Fibroblast of skin of left quadriceps (primary cell): ENCODE measurements around the gene USP34.
"Not testable (repeated sequence)": the region's sequence is repeated elsewhere in the genome, so short reads cannot be mapped to it uniquely, and the experiment has no call there.

ENCODE experiments used
- DNase-seq, 2 experiments: peaks; one replicate each; pipeline ENCODE4 v3.0.0-alpha.2; 2013; ENCODE audit warnings: low read depth in 2 of 2

The USP34 gene

GRCh38 chr2:61185231-61185728 is 285.6 kb downstream of the USP34 start:
- no peak for DNase-seq

DNA sequence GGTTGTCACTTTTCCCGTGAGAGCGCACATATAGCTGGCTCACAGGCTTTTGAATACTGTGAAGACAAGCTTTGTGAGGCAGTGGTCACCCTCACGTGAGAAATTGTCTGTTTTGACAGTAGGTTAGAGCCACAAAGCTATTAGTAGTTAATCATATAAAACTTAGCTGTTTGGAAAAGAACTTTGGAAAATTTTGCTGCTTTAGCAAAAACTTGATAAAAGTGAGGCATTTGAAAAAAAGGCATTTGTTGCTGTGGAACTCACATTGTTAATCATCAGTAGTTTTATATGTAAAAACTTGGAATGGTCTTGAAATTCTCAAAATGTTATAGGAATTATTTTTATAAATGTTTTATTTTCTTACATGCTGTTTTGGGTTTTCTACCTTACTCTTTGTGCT is 286.6 kb downstream of the USP34 start:
- DNase-seq = no peak

GRCh38 chr2:61183795-61184194 is 287.1 kb downstream of the USP34 start:
- no peak for DNase-seq

- DNase-seq = no peak
These were observed 288.9 kb downstream of the USP34 start for GRCh38 chr2:61182059-61182383.

DNA sequence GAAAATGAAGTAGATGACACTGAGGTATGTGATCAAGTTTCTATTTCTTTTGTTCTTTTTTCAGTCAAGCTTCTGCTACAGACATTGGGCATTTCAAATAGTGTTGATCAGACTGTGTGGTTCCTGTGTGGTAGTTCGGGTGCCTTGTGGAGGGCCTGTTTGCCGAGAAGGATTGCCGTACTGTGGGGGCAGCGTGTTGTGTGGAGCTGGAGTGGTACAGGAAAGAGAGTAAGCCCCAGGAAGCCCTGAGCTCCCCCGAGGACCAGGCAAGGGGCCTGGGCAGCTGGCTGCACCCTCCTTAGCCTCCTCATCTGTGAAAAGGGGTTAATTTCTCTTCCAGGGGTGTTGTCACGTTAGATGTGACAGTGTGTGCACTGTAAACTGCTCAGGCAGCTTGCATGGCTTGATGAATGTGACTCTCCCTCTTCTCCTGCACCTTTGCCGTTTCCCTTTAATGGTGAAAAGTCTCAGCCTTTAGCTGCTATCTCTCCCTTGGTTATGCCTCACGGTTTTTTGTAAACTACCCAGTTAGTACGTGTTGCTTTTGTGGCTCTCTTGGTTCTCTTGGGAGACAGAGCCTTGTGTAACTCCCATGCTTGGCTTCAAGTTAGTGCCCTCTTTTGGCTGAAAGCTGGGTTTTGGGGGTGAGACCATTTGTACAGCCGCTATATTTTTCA is 289.4 kb downstream of the USP34 start:
- no peak for DNase-seq

GRCh38 chr2:61180686-61181085 is 290.2 kb downstream of the USP34 start:
- no peak for DNase-seq

DNA sequence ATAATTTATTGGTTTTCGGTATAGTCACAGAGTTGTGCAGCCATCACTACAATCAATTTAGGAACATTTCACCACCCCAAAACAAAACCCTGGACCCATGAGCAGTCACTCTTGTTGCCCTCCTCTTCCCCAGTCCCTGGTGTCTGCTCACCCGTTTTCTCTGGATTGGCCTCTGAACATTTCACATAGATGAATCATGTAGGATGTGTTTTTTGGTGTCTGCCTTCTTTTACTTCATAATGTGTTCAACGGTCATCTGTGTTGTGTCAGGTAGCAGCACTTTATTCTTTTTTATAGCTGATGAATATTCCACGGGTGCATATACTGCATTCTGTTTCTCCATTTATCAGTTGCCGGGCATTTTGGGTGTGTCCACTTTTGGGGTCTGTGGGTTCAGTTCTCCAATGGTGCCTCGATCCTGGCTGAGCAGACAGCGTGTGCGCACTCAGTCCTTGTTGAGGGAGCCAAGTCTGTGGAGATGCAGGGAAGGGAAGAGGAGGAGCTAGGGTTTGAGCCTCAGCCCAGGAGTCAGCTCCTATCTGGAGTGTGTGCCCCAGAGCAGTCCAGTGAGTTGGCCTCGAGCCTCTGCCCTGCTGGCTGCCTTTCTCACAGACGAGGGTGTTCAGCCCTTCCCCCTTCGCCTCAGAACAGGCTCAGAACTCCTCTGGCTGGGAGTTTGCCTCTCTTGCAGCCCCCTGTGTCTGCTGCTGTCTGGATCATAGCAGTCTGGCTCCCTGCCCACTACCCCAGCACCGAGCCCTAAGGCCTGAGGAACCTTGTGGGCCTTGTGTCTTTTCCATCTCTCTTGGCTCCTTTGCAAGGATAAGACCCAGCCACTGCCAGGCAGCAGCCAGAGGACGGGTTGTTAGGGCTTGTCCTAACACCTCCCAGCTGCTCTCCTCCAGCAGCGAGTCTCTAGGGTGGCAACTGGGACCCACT is 290.9 kb downstream of the USP34 start:
- DNase-seq = no peak

DNA sequence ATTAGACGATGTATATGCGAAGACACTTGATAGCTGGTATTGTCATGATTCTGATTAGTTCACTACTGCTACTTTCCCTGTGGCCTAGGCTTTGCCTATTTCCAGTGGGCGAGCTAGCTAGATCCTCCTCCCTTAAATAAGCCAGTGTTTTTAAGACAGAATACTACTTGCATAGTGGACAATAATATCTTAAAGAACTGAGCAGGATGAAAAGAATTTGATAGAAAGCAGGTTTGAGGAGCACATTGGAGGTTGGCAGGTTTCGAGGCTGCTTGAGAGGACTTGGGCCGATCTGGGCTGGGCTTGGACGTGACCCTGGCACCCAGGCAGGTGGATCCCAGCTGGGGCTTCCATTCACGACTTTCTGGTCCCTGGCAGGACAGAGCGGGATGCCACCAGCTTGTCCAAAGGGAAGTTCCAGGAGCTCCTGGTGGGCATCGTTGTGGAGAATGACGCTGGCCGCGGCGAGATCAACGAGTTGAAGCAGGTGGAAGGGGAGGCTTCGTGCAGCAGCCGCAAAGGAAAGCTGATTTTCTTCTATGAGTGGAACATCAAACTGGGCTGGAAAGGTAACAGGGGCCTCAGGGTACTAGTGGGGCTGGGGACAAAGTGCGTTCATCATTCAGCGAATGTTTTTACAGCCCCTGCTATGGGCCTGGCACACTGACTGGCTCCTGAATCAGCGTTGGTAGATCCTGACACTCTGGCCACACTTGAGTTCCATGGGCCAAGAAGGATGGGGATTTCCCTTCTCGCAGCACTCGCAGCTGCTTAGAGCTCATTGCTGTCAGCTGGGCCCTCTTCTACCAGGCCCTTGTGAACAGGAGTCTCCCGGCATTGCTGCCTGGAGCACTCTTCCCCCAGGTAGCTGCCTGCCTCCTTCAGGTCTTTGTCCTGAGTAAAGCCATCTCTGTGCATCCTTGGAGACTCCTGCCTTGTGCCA is 292.0 kb downstream of the USP34 start:
- DNase-seq = no peak

DNA sequence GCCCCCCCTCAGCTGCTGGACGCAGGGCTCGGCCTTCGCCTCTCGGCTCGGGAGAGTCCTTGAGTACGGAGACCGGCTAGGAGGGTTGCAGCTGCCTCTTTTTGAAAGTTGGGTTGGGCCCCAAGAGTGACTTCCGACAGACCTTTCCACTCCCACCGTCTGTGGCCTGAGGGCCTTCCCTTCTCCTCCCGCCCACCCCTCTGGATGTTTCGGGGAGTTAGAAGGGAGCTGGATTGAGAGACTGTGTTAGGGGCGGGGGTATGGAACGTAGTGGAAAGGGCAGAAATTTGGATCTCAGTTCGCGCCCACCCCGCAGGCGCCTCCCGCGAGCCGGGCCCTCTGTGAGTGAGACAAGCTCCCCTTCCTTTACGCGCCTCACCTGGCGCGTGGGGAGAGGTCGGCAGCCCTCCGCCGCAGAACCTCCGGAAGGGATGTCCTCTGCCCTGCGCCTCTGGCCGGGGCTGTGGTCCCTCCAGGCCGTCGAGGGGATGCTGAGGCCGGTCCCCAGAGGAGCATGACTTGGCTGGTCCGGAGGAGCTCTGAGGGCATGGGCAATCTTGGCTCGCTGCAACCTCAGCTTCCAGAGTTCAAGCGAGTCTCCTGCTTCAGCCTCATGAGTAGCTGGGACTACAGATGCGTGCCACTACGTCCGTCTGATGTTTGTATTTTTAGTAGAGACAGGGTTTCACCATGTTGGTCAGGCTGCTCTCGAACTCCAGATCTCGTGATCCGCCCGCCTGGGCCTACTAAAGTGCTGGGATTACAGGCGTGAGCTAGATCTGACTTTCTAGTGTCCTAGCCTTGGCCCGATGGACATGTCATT is 292.9 kb downstream of the USP34 start:
- no peak for DNase-seq

DNA sequence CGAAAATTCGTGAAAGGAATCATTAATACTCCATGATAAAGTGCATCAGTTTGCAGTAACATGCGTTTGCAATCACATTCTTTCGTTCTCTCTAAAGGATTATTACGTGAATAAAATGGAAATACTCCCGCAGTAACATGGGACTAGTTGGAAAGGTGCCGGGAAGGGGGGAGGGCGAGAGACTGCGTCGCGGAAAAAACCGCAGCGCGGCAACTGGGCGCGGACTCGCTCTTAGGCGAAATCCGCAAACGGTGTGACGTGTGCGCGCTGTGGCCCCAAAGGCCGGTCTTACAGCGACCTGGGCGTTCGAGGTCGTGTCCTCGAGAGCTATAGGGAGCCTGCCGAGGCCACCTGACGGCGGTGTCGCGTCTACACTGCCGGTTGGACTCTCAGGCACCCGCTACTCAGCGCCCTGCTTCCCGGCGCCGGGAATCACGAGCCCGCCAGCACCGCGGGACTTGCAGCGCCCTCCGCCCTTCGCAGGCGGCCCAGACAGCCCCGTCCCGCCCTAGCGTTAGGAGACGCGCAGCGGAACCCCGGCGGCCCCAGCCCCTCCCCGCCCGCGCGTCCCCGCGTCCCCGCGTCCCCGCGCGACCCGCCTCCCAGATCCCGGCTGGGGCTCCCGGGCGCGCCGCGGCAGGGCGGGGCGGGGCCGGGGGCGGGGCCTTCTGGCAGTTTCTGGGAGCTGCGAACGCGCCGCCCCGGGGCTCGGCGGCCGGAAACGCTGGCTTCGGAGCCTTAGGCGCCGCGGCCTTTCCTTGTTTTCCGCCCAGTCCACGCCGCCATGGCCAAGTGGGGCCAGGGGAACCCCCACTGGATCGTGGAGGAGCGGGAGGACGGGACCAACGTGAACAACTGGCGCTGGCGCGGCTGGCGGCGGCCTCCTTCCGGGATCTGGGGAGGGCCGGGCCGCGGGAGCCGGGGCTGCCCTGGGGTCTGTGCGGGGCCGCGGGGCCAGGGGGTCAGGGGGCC is 293.8 kb downstream of the USP34 start:
- DNase-seq = peak; percentile 89 to 90

GRCh38 chr2:61175036-61175435 is 295.9 kb downstream of the USP34 start:
- DNase-seq = no peak

DNA sequence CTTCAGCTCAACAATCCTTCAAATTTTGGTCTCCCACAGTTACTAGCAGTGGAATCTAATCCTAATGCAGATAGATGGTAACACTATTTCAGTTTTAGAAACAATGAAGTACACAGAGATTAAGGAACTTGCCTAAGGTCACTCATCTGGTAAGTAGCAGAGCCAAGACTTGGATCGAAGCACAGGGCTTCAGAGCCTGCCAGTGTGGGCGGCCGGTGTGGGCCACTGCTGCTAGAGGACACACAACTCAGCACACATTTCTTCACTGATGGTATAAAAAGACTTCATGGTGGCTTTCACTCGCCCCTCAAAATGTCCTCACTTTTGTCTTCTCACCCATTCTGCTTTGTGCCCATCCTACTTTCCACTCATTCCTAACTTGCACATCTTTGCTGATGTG is 297.8 kb downstream of the USP34 start:
- DNase-seq = no peak

- no peak for DNase-seq
These were observed 298.2 kb downstream of the USP34 start for GRCh38 chr2:61172671-61173070.

DNA sequence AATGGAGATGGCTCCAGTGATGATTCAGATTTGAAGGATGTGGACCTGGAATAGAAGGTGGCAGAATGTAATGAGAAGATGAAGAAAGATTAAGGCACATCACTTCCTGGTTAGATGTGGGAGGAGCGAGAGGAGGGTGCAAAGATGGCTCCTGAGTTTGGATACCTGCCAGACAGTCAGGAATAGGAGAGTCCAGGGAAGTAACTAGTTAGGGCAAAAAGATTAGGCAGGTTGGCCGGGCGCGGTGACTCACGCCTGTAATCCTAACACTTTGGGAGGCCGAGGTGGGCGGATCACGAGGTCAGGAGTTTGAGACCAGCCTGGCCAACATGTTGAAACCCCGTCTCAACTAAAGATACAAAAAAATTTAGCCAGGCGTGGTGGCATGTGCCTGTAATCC is 303.3 kb downstream of the USP34 start:
- no peak for DNase-seq

GRCh38 chr2:61165946-61166345 is 304.9 kb downstream of the USP34 start:
- DNase-seq = no peak

- not testable (repeated sequence) for DNase-seq
These were observed 305.8 kb downstream of the USP34 start for GRCh38 chr2:61165082-61165481.

DNA sequence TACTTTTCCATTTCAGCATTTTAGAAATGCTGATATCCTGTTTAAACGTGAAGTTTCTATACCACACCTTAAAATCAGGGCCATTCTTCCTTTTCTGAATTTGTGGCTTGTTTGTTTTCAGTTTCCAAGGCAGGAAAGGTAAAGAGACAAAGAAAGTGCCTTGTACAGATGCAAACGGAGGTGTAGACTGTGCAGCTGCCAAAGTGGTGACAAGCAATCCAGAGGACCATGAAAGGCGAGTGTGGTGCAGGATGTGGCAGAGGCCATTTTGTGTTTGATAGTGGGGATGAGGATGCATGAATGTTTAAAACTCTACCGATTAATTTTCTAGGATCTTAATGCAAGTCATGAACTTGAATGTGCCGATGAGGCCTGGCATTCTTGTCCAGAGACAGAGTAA is 308.2 kb downstream of the USP34 start:
- no peak for DNase-seq

DNA sequence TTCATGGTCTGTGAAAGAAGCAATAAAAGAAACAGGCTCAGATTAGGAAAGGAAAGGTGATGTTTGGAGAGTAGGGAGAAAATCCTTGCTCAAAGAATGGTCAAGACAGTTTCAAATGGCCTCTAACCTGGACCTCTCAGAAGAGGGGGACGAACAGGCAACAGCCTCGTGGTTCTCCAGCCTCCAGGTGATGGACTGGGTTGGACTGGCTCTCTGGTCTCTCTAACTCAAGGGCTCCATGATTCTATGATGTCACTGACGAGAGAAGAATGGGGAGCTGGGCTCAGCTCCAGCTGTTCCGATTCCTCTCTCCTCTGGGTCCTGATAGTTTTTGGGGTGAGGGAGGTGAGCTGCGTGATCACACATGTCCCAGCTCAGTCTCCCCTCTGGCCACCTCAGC is 309.0 kb downstream of the USP34 start, which contains the start of gene C2orf74:
TSS of gene C2orf74 (plus strand) at position 301 of the 400 bp plus-strand sequence. CDS start 327 bp downstream, outside the sequence.
- DNase-seq = no peak

DNA sequence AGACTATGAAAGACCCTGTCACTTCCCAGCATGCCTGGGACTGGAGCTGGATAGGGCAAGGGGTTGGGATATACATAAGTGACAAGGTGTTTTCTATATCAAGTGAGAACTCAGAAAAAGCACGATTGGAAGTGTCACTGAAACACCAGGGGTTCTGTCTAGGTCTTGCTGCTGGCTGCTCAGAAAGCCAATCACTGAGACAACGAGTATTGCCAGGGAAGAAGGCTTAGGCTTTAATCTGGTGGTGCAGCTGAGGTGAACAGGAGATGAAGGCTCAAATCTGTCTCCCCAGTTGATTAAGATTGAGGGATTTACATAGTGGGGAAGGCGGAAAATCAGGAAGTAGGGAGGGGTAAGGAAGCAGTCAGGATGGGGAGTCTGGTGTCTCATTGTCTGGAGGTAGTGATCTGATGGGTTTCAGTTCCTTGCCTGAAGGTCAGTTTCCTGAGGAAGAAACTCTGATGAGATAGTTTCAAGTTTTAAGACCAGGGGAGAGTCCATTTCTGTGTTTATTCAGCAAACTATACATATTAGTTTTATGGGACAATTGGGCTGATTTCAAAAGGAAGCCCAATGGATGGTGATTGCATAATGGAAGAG is 312.4 kb downstream of the USP34 start:
- no peak for DNase-seq
